Upper lobe of left lung (tissue), 4 donors: ENCODE data around the gene IL17RE.

ENCODE experiments used
- POLR2A ChIP-seq, 4 donors: fragments of 450-650 bp; IDR thresholded peaks; one replicate each; pipeline ENCODE4 v1.5.1; 2016 to 2017; ENCODE audit warnings: antibody characterized with exemption in 4 of 4, mild to moderate bottlenecking in 2 of 4
- POLR2AphosphoS5 ChIP-seq, 2 donors: sonication (generic); formaldehyde crosslinking; IDR thresholded peaks; one replicate each; pipeline ENCODE4 v1.5.1; 2017; ENCODE audit warnings: antibody characterized with exemption in 2 of 2

- TF ChIP-seq POLR2AphosphoS5 (IDR thresholded peaks at IDR 0.05) (no peak), POLR2A (IDR thresholded peaks at IDR 0.05) (no peak)
These were observed 15.2 kb upstream of the IL17RE start for GRCh38 chr3:9887480-9887879.
